Cerebellar nuclear complex (tissue), 1 donor: ENCODE measurements around the gene NLRP13.
"Not testable (repeated sequence)": the region's sequence is repeated elsewhere in the genome, so short reads cannot be mapped to it uniquely, and the experiment has no call there.

Experiments
- DNase-seq, 2 experiments: peaks; one replicate each; lab custom pipeline; 2025; lab: John Stamatoyannopoulos, UW

The NLRP13 gene, protein sequence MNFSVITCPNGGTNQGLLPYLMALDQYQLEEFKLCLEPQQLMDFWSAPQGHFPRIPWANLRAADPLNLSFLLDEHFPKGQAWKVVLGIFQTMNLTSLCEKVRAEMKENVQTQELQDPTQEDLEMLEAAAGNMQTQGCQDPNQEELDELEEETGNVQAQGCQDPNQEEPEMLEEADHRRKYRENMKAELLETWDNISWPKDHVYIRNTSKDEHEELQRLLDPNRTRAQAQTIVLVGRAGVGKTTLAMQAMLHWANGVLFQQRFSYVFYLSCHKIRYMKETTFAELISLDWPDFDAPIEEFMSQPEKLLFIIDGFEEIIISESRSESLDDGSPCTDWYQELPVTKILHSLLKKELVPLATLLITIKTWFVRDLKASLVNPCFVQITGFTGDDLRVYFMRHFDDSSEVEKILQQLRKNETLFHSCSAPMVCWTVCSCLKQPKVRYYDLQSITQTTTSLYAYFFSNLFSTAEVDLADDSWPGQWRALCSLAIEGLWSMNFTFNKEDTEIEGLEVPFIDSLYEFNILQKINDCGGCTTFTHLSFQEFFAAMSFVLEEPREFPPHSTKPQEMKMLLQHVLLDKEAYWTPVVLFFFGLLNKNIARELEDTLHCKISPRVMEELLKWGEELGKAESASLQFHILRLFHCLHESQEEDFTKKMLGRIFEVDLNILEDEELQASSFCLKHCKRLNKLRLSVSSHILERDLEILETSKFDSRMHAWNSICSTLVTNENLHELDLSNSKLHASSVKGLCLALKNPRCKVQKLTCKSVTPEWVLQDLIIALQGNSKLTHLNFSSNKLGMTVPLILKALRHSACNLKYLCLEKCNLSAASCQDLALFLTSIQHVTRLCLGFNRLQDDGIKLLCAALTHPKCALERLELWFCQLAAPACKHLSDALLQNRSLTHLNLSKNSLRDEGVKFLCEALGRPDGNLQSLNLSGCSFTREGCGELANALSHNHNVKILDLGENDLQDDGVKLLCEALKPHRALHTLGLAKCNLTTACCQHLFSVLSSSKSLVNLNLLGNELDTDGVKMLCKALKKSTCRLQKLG

DNA sequence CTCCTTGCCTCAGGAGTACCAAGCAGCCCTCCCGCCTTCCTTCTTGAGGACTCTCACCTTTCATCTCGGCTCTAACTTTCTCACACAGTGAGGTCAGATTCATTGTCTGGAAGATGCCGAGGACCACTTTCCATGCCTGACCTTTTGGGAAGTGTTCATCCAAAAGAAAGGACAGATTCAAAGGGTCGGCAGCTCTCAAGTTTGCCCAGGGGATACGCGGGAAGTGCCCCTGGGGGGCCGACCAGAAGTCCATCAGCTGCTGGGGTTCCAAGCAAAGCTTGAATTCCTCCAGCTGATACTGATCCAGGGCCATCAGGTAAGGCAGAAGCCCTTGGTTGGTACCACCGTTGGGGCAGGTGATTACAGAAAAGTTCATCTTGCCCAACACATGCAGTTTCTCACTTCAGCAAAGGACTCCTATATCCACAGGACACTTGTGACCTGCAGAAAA lies at the start of gene NLRP13:
NLRP13 (minus strand) TSS at position 401 of the 451 bp plus-strand sequence; CDS start at position 376, 25 bp downstream.
- DNase-seq = no peak

DNA sequence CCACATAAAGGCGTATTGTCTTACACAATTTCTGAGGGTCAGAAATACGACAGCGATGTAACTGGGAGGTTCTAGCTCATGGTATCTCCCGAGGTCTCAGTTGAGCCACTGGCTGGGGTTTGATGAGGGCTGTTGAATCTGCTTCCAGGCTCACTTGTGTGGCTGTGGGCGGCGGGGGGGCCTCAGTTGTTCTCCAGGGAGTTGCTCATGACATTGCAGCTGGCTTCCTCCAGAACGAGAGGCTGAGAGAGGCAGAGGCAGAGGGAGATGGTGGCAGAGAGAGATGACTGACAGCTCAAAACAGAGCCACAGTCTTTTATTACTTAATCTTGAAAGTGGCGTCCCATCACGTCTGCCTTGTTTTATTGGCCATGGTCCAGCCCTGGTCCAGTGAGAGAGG lies 48.3 kb upstream of the NLRP13 start:
- DNase-seq = no peak

DNA sequence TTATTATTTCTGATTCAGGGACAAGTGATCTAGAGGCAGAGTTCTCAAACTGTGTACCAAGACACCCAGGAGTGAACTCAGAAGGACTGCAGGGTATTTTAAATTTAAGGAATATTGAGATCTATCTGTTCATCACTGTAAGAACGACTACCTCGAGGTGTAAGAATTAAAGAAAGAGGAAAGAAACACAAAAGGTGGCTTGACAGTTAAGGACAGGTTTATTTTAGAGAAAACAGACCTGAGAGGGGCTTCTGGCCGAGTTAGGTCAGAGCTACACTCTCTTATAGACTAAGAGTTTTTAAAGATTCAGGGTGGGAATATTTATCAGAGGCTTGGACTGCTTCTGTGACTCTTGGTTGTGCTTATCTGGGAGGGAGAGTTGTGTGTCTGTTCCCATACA lies 41.8 kb upstream of the NLRP13 start:
- no peak for DNase-seq

DNA sequence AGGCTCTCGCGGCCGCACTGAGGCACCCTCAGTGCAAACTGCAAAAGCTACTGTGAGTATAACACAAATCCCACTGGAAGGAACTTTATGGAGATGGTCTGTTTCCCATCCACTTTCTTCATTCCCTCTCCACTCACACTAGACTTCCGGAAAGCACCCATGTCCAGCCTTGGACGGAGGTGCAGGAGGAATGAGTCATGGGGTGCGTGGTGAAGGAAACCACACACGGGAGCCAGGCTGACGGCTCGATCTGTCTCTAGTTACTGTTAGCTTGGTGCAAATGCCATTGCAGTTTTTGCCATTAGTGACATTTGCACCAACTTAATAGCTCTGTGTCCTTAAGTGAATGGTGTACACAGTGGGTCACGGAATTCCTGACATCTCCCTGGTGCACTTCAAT lies 30.1 kb upstream of the NLRP13 start:
- DNase-seq = no peak

DNA sequence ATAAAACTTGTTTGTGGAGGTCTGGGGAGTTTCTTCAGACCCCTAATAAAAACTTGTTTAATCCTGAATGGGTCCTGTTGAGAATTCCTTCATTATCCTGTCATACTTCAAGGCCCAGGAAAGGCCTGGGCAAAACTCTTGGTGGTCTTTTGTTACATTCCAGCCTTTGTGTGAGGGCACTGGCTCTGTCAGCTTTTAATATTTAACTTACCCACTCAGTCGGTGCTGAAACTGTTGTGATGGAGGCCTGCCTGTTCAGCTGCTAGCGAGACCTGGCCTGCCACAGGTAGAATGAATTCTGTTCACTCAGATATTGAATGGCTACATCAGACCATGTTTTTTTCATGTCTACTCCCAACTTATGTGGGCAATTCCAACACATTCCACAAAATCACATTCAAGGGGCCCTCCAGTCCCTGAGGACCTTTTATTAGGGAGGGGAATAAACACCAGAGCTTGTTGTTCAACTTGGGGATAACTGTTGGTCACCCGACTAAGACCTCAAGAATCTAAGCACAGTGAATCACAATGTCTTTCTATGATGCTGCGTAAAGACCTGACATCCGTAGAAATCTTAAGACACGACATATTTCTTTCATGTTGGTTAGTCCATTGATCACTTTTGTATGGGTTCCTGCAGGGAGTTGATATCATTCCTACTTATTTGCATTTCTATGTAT lies 28.0 kb upstream of the NLRP13 start:
- DNase-seq = no peak

DNA sequence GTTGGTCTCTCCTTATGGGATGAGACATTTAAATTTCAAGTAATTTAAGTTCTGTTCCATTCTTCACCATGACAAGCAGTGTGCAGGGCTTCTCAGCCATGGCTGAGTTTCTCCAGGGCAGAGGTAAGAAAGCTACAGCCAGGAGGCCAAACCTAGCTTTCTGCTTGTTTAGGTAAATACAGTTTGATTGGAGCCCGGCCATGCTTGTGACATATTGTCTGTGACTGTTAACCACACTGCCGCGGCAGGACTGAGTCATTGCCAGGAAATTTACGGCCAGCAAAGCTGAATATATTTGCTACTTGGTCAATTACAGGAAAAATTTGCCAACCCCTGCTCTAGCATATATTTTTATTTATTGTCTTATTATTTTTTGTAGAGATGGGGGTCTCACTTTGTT lies 26.2 kb upstream of the NLRP13 start:
- no peak for DNase-seq

DNA sequence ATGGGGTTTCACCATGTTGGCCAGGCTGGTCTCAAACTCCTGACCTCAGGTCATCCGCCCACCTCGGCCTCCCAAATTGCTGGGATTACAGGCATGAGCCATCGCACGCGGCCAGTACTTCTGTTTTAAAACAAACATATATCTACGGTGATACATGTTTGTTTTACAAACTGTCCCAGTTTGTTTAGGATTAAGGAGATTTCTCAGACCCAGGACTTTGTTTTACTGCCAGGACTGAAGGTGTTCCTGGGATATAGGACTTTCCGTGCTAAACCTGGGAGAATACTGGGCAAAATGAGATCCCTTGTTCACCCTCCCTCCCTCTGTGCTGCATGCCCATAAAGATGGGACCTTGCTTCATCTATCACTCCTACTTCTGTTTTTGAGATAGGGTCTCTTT lies 24.3 kb upstream of the NLRP13 start:
- no peak for DNase-seq

DNA sequence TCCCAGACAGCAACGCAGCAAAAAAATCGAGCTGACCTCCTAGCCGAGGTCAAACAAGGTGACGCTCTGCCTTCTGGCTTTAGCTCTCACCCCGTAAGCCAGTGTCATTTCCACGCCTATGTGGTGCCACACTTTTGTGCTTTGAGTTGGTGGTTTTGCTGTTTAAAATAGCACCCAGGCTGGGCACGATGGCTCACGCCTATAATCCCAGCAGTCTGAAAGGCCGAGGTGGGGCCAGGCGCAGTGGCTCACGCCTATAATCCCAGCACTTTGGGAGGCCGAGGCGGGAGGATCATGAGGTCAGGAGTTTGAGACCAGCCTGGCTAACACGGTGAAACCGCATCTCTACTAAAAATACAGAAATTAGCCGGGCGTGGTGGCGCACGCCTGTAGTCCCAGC lies 18.4 kb upstream of the NLRP13 start:
- DNase-seq = not testable (repeated sequence)

DNA sequence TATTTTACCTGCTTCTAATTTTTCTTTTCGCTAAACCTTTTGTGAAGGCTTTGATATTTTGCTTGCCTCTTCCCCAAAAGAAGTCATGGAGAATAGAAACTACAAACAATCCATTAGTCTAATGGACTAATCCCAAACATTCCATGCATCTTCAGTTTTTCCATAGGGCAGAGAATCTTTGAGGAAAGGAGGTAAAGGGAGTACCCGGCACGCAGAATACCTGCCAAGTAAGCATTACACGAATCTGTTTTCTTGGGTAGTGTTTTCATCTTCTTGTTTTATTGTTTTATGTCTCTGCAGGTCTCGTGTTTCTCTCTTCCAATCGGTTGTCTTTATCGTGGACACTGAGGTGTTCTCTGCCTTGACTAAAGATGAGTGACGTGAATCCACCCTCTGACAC lies 15.4 kb upstream of the NLRP13 start, which contains the start of gene NLRP8:
NLRP8 (plus strand) TSS at position 301 of the 400 bp plus-strand sequence.
- DNase-seq = no peak

DNA sequence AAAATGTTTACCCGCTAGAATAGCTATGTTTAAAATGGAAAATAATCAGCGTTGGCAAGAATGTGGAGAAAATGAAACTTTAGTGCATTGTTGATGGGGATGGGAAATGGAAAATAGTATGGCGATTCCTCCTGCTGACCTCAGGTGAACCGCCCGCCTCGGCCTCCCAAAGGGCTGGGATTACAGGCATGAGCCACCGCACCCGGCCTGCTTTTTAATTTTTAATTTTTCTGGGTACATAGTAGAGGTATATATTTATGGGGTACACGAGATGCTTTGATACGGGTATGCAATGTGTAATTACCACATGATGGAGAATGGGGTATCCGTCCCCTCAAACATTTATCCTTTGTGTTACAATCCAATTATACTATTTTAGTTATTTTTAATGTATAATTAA lies 8.2 kb upstream of the NLRP13 start:
- no peak for DNase-seq

DNA sequence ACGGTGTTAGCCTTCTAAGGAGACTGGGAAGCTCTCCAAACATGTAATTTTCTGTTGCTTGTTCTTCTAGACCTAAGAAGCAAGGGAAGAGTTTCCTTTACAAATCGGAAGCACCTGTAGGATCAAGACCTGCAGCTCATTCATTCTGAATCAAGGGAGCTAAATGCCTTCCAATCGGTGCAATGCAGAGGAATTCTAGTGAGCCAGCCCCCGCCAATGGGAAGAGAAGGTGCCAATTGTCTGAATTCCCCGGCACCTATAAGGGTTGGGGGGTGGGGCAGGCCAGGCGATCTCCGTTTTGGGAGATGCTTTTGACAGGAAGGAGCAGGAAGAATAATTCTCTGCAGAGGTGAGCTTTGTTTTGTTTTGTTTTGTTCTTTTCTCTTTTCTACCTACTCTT lies 7.1 kb upstream of the NLRP13 start:
- no peak for DNase-seq

DNA sequence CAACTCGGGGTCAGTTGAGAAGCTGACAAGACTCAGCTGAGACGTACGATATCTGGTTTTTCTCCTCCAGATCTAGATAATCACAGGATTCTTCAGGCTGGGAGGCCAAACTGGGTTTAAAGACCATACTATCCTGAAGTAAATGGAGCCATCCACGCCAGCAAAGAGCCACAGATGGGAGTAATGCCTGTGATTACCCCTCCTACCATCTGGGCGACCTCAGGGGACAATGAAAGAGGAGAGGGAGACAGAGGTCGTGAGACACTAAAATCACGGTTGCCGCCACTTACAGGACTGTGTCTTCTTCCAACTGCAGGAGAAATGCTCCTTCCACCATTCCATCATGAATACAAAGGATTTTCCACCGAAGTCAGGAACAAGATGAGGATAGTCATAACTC lies 3.1 kb upstream of the NLRP13 start:
- no peak for DNase-seq

DNA sequence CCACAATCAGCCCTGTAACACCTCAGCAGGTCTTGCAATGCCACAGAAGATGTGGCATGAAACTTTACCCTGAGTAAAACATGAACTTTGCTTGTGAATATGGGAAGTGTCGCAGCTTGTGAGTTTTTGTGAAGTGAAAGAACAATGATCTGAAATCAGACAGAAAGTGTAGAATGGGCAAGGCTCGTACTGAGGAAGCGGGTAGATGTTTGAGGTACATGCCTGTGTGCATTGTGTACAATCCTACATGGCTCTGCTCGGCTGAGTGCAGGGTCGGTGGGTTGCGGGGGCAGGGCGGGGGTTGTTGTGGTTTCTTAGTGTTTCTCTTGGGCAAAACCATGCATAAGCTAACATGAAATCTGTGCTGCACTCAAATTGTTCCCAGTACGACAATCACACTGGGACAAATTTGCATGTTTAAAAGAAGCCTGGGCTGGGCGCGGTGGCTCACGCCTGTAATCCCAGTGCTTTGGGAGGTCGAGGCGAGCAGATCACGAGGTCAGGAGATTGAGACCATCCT lies 1.1 kb downstream of the NLRP13 start:
- DNase-seq = no peak

DNA sequence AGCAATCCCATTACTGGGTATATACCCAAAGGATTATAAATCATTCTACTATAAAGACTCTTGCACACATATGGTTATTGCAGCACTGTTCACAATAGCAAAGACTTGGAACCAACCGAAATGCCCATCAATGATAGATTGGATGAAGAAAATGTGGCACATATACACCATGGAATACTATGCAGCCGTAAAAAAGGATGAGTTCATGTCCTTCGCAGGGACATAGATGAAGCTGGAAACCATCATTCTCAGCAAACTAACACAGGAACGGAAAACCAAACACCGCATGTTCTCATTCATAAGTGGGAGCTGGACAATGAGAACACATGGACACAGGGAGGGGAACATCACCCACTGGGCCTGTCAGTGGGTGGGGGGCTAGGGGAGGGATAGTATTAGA lies 2.9 kb downstream of the NLRP13 start:
- DNase-seq = not testable (repeated sequence)

DNA sequence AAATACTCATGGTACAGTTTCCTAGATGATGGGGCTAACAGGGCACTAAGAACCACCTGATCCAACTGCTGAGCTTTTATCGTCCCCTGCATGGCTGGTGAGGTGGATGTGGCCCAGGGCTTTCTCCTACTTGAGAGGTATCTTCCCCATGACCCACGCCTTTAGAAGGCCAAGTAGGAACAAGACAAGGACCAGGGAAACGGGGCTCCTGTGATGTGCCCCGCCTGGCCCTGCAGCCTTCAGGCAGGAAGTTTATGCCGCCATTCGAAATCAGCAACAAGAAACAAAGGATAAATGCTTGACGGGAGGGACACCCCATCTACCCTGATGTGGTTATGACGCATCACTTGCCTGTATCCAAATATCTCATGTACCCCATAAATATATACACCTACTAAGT lies 4.1 kb downstream of the NLRP13 start:
- DNase-seq = no peak

DNA sequence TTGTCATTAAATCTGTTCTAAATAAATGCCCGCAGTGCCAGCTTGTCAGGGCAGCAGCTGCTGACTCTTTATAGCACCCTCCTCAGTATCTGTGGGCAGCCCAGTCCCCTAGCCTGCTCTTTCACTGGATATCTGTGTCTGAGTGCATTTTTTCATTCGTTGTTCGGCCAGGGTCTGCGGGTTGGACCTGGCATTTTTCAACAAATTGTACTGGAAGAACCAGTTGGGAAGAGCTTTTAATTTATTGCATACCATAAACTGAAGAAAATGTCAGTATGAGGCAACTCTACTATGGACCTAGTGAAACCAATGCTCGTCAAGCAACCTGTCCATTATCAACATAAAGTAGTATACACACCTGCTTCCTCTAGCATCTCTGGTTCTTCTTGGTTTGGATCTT lies 8.6 kb downstream of the NLRP13 start:
- no peak for DNase-seq

DNA sequence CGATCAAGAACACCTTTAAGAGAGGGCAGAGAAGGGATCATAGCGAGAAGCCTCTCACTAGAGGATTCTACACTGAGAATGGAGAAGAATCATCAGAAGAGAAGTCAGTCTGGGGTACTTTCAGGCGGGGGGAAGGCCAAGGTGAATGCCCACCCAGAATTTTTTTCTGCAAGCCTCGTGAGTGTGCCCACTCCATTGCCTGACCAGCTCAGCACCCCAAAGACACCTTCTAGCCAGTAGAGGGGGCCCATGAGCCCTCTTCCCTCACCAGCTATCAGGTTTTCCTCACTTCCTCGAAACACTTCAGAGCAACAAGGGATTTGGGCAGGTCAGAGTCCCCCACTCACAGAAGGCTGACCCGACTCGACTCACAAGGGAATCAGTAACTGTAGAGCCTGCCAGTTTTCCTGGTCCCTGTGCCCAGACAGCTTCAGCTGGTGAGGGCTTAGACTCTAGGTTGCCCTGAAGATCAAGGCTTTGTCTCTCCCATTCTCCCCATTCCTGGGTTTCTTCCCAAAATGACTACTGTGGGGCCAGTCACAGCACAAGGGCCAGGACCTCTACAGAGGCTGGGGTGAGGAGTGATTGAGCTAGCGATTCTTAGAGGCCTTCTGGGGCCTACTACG lies 18.4 kb downstream of the NLRP13 start:
- DNase-seq = no peak

DNA sequence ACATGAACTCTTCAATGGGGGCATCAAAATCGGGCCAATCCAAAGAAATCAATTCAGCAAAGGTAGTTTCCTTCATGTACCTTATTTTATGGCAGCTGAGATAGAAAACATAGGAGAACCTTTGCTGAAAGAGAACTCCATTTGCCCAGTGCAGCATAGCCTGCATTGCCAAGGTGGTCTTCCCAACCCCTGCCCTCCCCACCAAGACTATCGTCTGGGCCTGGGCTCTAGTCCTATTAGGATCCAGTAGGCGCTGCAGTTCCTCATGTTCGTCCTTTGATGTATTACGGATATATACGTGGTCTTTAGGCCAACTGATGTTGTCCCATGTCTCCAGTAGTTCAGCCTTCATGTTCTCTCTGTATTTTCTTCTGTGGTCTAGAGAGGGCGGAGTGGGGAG lies 19.2 kb downstream of the NLRP13 start:
- no peak for DNase-seq

DNA sequence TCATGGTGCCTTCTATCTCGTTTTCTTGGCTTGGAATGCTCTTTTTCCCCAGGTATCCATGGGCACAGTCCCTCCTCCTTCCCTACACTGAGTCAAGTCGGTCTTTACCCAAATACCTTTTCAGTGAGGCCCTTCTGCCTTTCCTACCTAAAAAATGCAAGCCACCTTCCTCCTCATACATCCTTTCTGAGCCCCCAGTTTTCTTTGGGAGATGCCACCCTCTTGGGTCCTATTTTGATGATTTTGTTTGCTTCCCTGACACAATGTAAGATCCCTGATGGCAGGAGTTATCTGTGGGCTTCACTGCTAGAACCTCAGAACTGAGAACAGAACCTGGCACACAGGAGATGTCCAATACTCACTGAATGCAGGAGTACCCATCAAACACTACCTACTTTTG lies 22.3 kb downstream of the NLRP13 start:
- no peak for DNase-seq

DNA sequence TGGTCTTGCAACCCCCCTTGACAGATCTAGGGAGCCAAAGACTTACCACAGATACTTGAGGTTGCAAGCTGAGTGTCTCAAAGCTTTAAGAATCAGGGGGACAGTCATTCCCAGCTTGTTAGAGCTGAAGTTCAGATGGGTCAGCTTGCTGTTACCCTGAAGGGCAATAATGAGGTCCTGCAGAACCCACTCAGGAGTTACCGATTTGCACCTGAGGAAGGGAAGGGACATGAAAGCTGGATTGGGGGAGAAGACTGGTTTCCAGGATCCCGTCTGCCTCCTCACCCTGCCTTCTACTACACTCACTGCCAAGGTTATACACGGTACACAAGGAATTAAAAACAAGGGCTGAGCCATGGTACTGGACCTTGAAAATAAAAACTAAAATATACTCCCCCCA lies 24.4 kb downstream of the NLRP13 start:
- DNase-seq = no peak

DNA sequence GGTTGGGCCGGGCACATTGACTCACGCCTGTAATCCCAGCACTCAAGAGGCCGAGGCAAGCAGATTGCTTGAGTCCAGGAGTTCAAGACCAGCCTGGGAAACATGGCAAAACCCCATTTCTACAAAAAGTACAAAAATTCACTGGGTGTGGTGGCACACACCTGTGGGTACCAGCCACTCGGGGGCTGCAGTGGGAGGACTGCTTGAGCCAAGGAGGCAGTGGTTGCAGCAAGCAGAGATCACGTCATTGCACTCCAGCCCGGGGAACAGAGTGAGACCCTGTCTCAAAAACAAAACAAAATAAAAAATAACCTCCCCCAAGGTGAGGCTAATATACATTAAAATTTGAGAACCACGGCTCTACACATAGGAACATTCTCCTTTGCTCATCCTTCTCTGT lies 24.9 kb downstream of the NLRP13 start:
- no peak for DNase-seq
